CD14-positive monocyte (primary cell): ENCODE measurements around the gene GRK5. TPM values are rescaled to one million over a fixed set of nuclear protein-coding genes. Genes with fewer than 3 reads are reported as not detected.

ENCODE experiments used
- DNase-seq, 3 donors: peaks; one replicate each; pipeline ENCODE4 v3.0.0-alpha.2; 2011 to 2022
- H2AFZ ChIP-seq: 2 replicates; pipeline ENCODE4 v1.6.0; 2012; ENCODE audit warnings: mild to moderate bottlenecking, low read depth, low read length, inconsistent platforms; ENCODE audit not compliant: insufficient read depth, poor library complexity, severe bottlenecking
- H3K27ac ChIP-seq, 2 donors: 1 replicate in 1 of 2; 2 replicates in 1 of 2; pipeline ENCODE4 v1.5.1; 2012 to 2013; ENCODE audit warnings: low read length in 2 of 2, control low read depth in 1 of 2, inconsistent platforms in 1 of 2, low read depth in 1 of 2, mild to moderate bottlenecking in 1 of 2
- H3K27me3 ChIP-seq, 2 donors: one replicate each; pipeline versions ENCODE4 v1.6.0 to v1.6.1; 2011 to 2013; ENCODE audit warnings: low read length in 2 of 2; ENCODE audit not compliant: control insufficient read depth in 2 of 2, insufficient read depth in 2 of 2
- H3K36me3 ChIP-seq, 2 donors: replicated peaks in 1 of 2; 1 replicate in 1 of 2; 2 replicates in 1 of 2; pipeline versions ENCODE4 v1.5.1 to v1.6.1; 2012 to 2013; ENCODE audit warnings: low read length in 2 of 2, control low read depth in 1 of 2, inconsistent platforms in 1 of 2, mild to moderate bottlenecking in 1 of 2; ENCODE audit not compliant: insufficient read depth in 2 of 2, control insufficient read depth in 1 of 2
- H3K4me1 ChIP-seq, 2 donors: 1 replicate in 1 of 2; 2 replicates in 1 of 2; pipeline versions ENCODE4 v1.5.1 to v1.6.1; 2012 to 2013; ENCODE audit warnings: low read length in 2 of 2, control low read depth in 1 of 2, inconsistent platforms in 1 of 2, mild to moderate bottlenecking in 1 of 2, moderate library complexity in 1 of 2; ENCODE audit not compliant: insufficient read depth in 2 of 2, control insufficient read depth in 1 of 2
- H3K4me2 ChIP-seq: replicated peaks from 2 replicates; pipeline ENCODE3; 2012; ENCODE audit warnings: low read length, moderate library complexity, mild to moderate bottlenecking; ENCODE audit not compliant: poor library complexity, severe bottlenecking; ENCODE audit errors: extremely low read depth
- H3K4me3 ChIP-seq, 3 experiments: fragments of 200-600 bp in 1 of 3; sonication (generic) in 1 of 3; replicated peaks in 1 of 3; 1 replicate in 2 of 3; 2 replicates in 1 of 3; pipeline ENCODE4 v1.5.1; 2011 to 2013; ENCODE audit warnings: low read length in 3 of 3, mild to moderate bottlenecking in 3 of 3, control low read depth in 2 of 3, low read depth in 2 of 3, inconsistent platforms in 1 of 3, moderate library complexity in 1 of 3
- H3K79me2 ChIP-seq: 2 replicates; pipeline ENCODE4 v1.6.0; 2012; ENCODE audit warnings: mild to moderate bottlenecking, control low read depth, inconsistent platforms, low read length, moderate library complexity; ENCODE audit not compliant: insufficient read depth
- H3K9ac ChIP-seq: 2 replicates; pipeline ENCODE4 v1.6.0; 2017; ENCODE audit warnings: low read length, mild to moderate bottlenecking; ENCODE audit not compliant: insufficient read depth, poor library complexity, severe bottlenecking
- H3K9me3 ChIP-seq, 2 donors: replicated peaks in 1 of 2; 1 replicate in 1 of 2; 2 replicates in 1 of 2; pipeline versions ENCODE4 v1.5.1 to v1.6.1; 2012 to 2013; ENCODE audit warnings: low read length in 2 of 2, control low read depth in 1 of 2; ENCODE audit not compliant: control insufficient read depth in 1 of 2, insufficient read depth in 1 of 2
- H4K20me1 ChIP-seq: 2 replicates; pipeline ENCODE4 v1.6.0; 2012; ENCODE audit warnings: mild to moderate bottlenecking, low read length, control low read depth, moderate library complexity; ENCODE audit not compliant: insufficient read depth
- H3K27ac Mint-ChIP-seq, 7 donors: one replicate each; pipeline ENCODE4 v1.8.0; 2020; ENCODE audit warnings: mild to moderate bottlenecking in 7 of 7, mixed read lengths in 7 of 7, moderate library complexity in 6 of 7, inconsistent platforms in 2 of 7
- H3K27me3 Mint-ChIP-seq, 3 donors: one replicate each; pipeline ENCODE4 v1.8.0; 2021 to 2022; ENCODE audit warnings: low read depth in 3 of 3, mild to moderate bottlenecking in 3 of 3, mixed read lengths in 3 of 3, moderate library complexity in 3 of 3, inconsistent platforms in 1 of 3
- H3K36me3 Mint-ChIP-seq, 2 donors: one replicate each; pipeline ENCODE4 v1.8.0; 2020; ENCODE audit warnings: mixed read lengths in 2 of 2, inconsistent platforms in 1 of 2, mild to moderate bottlenecking in 1 of 2
- H3K4me1 Mint-ChIP-seq: one replicate; pipeline ENCODE4 v1.8.0; 2020; ENCODE audit warnings: mild to moderate bottlenecking, mixed read lengths
- H3K4me3 Mint-ChIP-seq, 2 donors: one replicate each; pipeline ENCODE4 v1.8.0; 2020; ENCODE audit warnings: mild to moderate bottlenecking in 2 of 2, mixed read lengths in 2 of 2, moderate library complexity in 1 of 2
- H3K9me3 Mint-ChIP-seq, 7 donors: one replicate each; pipeline ENCODE4 v1.8.0; 2020 to 2022; ENCODE audit warnings: mixed read lengths in 7 of 7, mild to moderate bottlenecking in 6 of 7, moderate library complexity in 6 of 7, inconsistent platforms in 2 of 7
- CTCF ChIP-seq: fragments of 200-600 bp; IDR thresholded peaks from one replicate; pipeline ENCODE4 v1.8.0; 2022; ENCODE audit warnings: antibody characterized with exemption, mild to moderate bottlenecking
- WGBS: methylation state at CpG from one replicate; pipeline ENCODE4 v1.1.5; 2013; ENCODE audit warnings: missing lambda C conversion rate; ENCODE audit not compliant: insufficient coverage; 5-methylcytosine and 5-hydroxymethylcytosine counted together
- intact Hi-C, 2 donors: fragments of 100-400 bp; cut with micrococcal nuclease; formaldehyde crosslinking; loops; one replicate each; pipeline versions ENCODE4 v1.15.0 to v1.15.1; 2023
- polyA plus RNA-seq, 3 donors: library from polyadenylated mRNA; depleted of rRNA in 1 of 3; unstranded in 2 of 3; stranded (reverse) in 1 of 3; fragments of 300-500 nt in 2 of 3; fragments of >200 nt in 1 of 3; fragmentation: Illumina TruSeq in 2 of 3; gene quantifications; 1 replicate in 2 of 3; 2 replicates in 1 of 3; pipeline ENCODE4 v1.2.3, GENCODE V29; 2012 to 2021

The GRK5 gene
- polyA plus RNA-seq, 3 donors, result 1.2 to 6.5 (median 2.8) TPM

- intact Hi-C loops, result no loop called here
- Histone ChIP-seq H3K4me3 (no peak overlapping the region), H3K9me3 (no peaks in the 10 kb centered on the region), H3K79me2 (peaks cover 2% of the 10 kb centered on the region), H2AFZ (no peak overlapping the region), H3K4me1 (no peaks in the 10 kb centered on the region), H3K36me3 (no peaks in the 10 kb centered on the region), H3K27ac (no peak overlapping the region), H3K9ac (no peak overlapping the region), H4K20me1 (peaks cover 26% of the 10 kb centered on the region), H3K27me3 (no peaks in the 10 kb centered on the region), H3K4me2 (no peak overlapping the region)
- H3K27ac Mint-ChIP-seq, result no peak overlapping the region
- peaks cover 0 to 2% (median 0%) of the 10 kb centered on the region in 7 donors for H3K9me3 Mint-ChIP-seq
- DNase-seq, result no peak
- peaks cover 15% of the 10 kb centered on the region for H3K4me1 Mint-ChIP-seq
- peaks cover 2 to 4% (median 3%) of the 10 kb centered on the region in 3 donors for H3K27me3 Mint-ChIP-seq
- TF ChIP-seq CTCF, result no peak
- H3K4me3 Mint-ChIP-seq, result no peak overlapping the region
- 100% methylated on average over 2 of the region's 4 CpGs for WGBS
- peaks cover 0 to 1% of the 10 kb centered on the region in 2 donors for H3K36me3 Mint-ChIP-seq
Observed at GRCh38 chr10:119221201-119221600, 13.8 kb downstream of the GRK5 start.

- no peak overlapping the region for H2AFZ ChIP-seq
- no peaks in the 10 kb centered on the region for H3K9me3 ChIP-seq
- Mint-ChIP-seq H3K9me3 (peaks cover 0 to 2% (median 0%) of the 10 kb centered on the region in 7 donors), H3K4me1 (peaks cover 15% of the 10 kb centered on the region), H3K36me3 (peaks cover 0 to 1% of the 10 kb centered on the region in 2 donors), H3K27me3 (peaks cover 2 to 4% (median 3%) of the 10 kb centered on the region in 3 donors), H3K4me3 (no peak overlapping the region), H3K27ac (peak overlapping the region in 1 of 7 donors; percentile 73)
- no peaks in the 10 kb centered on the region for H3K27me3 ChIP-seq
- TF ChIP-seq CTCF, result no peak
- H3K79me2 ChIP-seq, result no peaks in the 10 kb centered on the region
- H3K4me1 ChIP-seq, result no peaks in the 10 kb centered on the region
- H3K9ac ChIP-seq, result no peak overlapping the region
- 100% methylated on average over 1 of the region's 1 CpG for WGBS
- no peak overlapping the region for H3K4me2 ChIP-seq
- H3K27ac ChIP-seq, result no peak overlapping the region
- no peak overlapping the region for H3K4me3 ChIP-seq
- intact Hi-C loops, result no loop called here
- no peak for DNase-seq
- H4K20me1 ChIP-seq, result peaks cover 26% of the 10 kb centered on the region
- no peaks in the 10 kb centered on the region for H3K36me3 ChIP-seq
Observed at GRCh38 chr10:119221666-119222065, 14.3 kb downstream of the GRK5 start.
